WTC11 (cell line): ENCODE data around the gene RIN2. TPM values are rescaled to one million over a fixed set of nuclear protein-coding genes. Genes with fewer than 3 reads are reported as not detected.

Experiments used
- ATAC-seq: fragments of 200-7000 bp; cut with Tn5 transposase; 2 replicates; pipeline ENCODE4 v1.10.0; 2021; ENCODE audit warnings: mild to moderate bottlenecking, moderate library complexity
- CTCF ChIA-PET: fragments of 300-600 bp; sonication (Branson Sonifier 250); formaldehyde crosslinking; loops from one replicate; lab custom pipeline; 2021; ENCODE audit warnings: antibody characterized with exemption; lab: Charles Lee
- POLR2A ChIA-PET: fragments of 350-600 bp; sonication (Branson Sonifier 250); formaldehyde crosslinking; loops from one replicate; lab custom pipeline; 2021; ENCODE audit warnings: antibody characterized with exemption; lab: Charles Lee
- DNase-seq: peaks from one replicate; pipeline ENCODE4 v3.0.0; 2021; ENCODE audit warnings: low spot score
- H3K27ac Mint-ChIP-seq: 2 replicates; pipeline ENCODE4 v1.8.0; 2021; ENCODE audit warnings: mixed read lengths
- H3K27me3 Mint-ChIP-seq: 2 replicates; pipeline ENCODE4 v1.8.0; 2021; ENCODE audit warnings: low read depth, mild to moderate bottlenecking, moderate library complexity, mixed read lengths
- H3K36me3 Mint-ChIP-seq: 2 replicates; pipeline ENCODE4 v1.8.0; 2021; ENCODE audit warnings: mixed read lengths
- H3K4me1 Mint-ChIP-seq: 2 replicates; pipeline ENCODE4 v1.8.0; 2022; ENCODE audit warnings: mixed read lengths
- H3K4me3 Mint-ChIP-seq: 2 replicates; pipeline ENCODE4 v1.8.0; 2021; ENCODE audit warnings: mild to moderate bottlenecking, moderate library complexity, mixed read lengths
- H3K9me3 Mint-ChIP-seq: 2 replicates; pipeline ENCODE4 v1.8.0; 2021; ENCODE audit warnings: mixed read lengths
- ATF1 ChIP-seq: sonication (generic); formaldehyde crosslinking; IDR thresholded peaks from 2 replicates; pipeline ENCODE4 v1.8.1; 2023; ENCODE audit warnings: mild to moderate bottlenecking, moderate library complexity, missing genetic modification reagents
- ATF6 ChIP-seq: sonication (generic); formaldehyde crosslinking; IDR thresholded peaks from 2 replicates; pipeline ENCODE4 v1.8.1; 2023; ENCODE audit warnings: mild to moderate bottlenecking, missing genetic modification reagents
- ETV6 ChIP-seq: sonication (generic); formaldehyde crosslinking; IDR thresholded peaks from 2 replicates; pipeline ENCODE4 v1.8.1; 2022; ENCODE audit warnings: mild to moderate bottlenecking, missing genetic modification reagents
- HMGXB4 ChIP-seq: sonication (generic); formaldehyde crosslinking; IDR thresholded peaks from 2 replicates; pipeline ENCODE4 v1.8.1; 2023; ENCODE audit warnings: mild to moderate bottlenecking, moderate library complexity, missing genetic modification reagents
- IRF2 ChIP-seq: sonication (generic); formaldehyde crosslinking; IDR thresholded peaks from 2 replicates; pipeline ENCODE4 v1.8.0; 2022; ENCODE audit warnings: low read depth, missing genetic modification reagents, borderline replicate concordance
- JUN ChIP-seq: sonication (generic); formaldehyde crosslinking; IDR thresholded peaks from 2 replicates; pipeline ENCODE4 v1.8.0; 2023; ENCODE audit warnings: mild to moderate bottlenecking, missing genetic modification reagents
- KAT7 ChIP-seq: sonication (generic); formaldehyde crosslinking; IDR thresholded peaks from 2 replicates; pipeline ENCODE4 v1.8.1; 2023; ENCODE audit warnings: missing genetic modification reagents, mild to moderate bottlenecking, borderline replicate concordance
- MXD4 ChIP-seq: fragments of 250-450 bp; sonication (Bioruptor Pico); IDR thresholded peaks from 2 replicates; pipeline ENCODE4 v1.8.0; 2021; ENCODE audit warnings: mild to moderate bottlenecking, moderate library complexity, borderline replicate concordance
- MYBL2 ChIP-seq: sonication (generic); formaldehyde crosslinking; IDR thresholded peaks from 2 replicates; pipeline ENCODE4 v1.8.1; 2023; ENCODE audit warnings: mild to moderate bottlenecking, moderate library complexity, missing genetic modification reagents
- NFATC4 ChIP-seq: fragments of 250-450 bp; sonication (Bioruptor Pico); IDR thresholded peaks from 2 replicates; pipeline ENCODE4 v1.9.0; 2021; ENCODE audit warnings: mild to moderate bottlenecking
- NFE2L1 ChIP-seq: sonication (generic); formaldehyde crosslinking; IDR thresholded peaks from 2 replicates; pipeline ENCODE4 v1.8.1; 2023; ENCODE audit warnings: missing genetic modification reagents
- NFYB ChIP-seq: sonication (generic); formaldehyde crosslinking; conservative IDR thresholded peaks from 2 replicates; pipeline ENCODE4 v1.8.0; 2022; ENCODE audit warnings: low read depth, missing genetic modification reagents
- NR1H2 ChIP-seq: sonication (generic); formaldehyde crosslinking; IDR thresholded peaks from 2 replicates; pipeline ENCODE4 v1.9.0; 2021; ENCODE audit warnings: mild to moderate bottlenecking, moderate library complexity, missing genetic modification reagents
- NR3C1 ChIP-seq: sonication (generic); formaldehyde crosslinking; conservative IDR thresholded peaks from 2 replicates; pipeline ENCODE4 v1.8.1; 2023; ENCODE audit warnings: low read depth, mild to moderate bottlenecking, missing genetic modification reagents
- OVOL2 ChIP-seq: fragments of 250-450 bp; sonication (Bioruptor Pico); IDR thresholded peaks from 2 replicates; pipeline ENCODE4 v1.9.0; 2021; ENCODE audit warnings: mild to moderate bottlenecking, borderline replicate concordance
- PRDM15 ChIP-seq: sonication (generic); formaldehyde crosslinking; IDR thresholded peaks from 2 replicates; pipeline ENCODE4 v1.8.0; 2022; ENCODE audit warnings: missing genetic modification reagents
- RELA ChIP-seq: sonication (generic); formaldehyde crosslinking; IDR thresholded peaks from 2 replicates; pipeline ENCODE4 v1.8.1; 2022; ENCODE audit warnings: missing genetic modification reagents, mild to moderate bottlenecking, borderline replicate concordance
- SMAD4 ChIP-seq: sonication (generic); formaldehyde crosslinking; IDR thresholded peaks from 2 replicates; pipeline ENCODE4 v1.8.0; 2022; ENCODE audit warnings: mild to moderate bottlenecking, missing genetic modification reagents
- ZNF263 ChIP-seq: sonication (generic); formaldehyde crosslinking; IDR thresholded peaks from 2 replicates; pipeline ENCODE4 v1.8.1; 2022; ENCODE audit warnings: low read depth, mild to moderate bottlenecking, moderate library complexity, missing genetic modification reagents
- ZNF532 ChIP-seq: fragments of 250-450 bp; sonication (Bioruptor Pico); IDR thresholded peaks from 2 replicates; pipeline ENCODE4 v1.9.0; 2021; ENCODE audit warnings: mild to moderate bottlenecking, borderline replicate concordance
- total RNA-seq: library from RNA; stranded (reverse); gene quantifications from 3 replicates; pipeline ENCODE4 v1.2.3, GENCODE V29; 2021
- TF ChIP-seq, protein P1 (sequence below): sonication (generic); formaldehyde crosslinking; IDR thresholded peaks from 2 replicates; pipeline ENCODE4 v1.8.0; 2022; ENCODE audit warnings: mild to moderate bottlenecking, missing genetic modification reagents
- TF ChIP-seq, protein P2 (sequence below): sonication (generic); formaldehyde crosslinking; IDR thresholded peaks from 2 replicates; pipeline ENCODE4 v1.8.0; 2022; ENCODE audit warnings: mild to moderate bottlenecking, missing genetic modification reagents

Gene RIN2
- total RNA-seq, 1 experiment from 2014 or later = 4.3 TPM

- TF ChIP-seq PRDM15 (CRISPR knock-in tag) (no peak), ZNF263 (CRISPR knock-in tag) (no peak), JUN (no peak), IRF2 (CRISPR knock-in tag) (no peak), MXD4 (no peak), NFE2L1 (CRISPR knock-in tag) (no peak), NFATC4 (CRISPR knock-in tag) (no peak), MYBL2 (CRISPR knock-in tag) (no peak), ATF1 (no peak), SMAD4 (CRISPR knock-in tag) (no peak), NR3C1 (CRISPR knock-in tag) (no peak)
- TF ChIP-seq, all 79 proteins: peak for 0
Observed at GRCh38 chr20:19709635-19710335, 48.3 kb upstream of the RIN2 start (continued).

DNA sequence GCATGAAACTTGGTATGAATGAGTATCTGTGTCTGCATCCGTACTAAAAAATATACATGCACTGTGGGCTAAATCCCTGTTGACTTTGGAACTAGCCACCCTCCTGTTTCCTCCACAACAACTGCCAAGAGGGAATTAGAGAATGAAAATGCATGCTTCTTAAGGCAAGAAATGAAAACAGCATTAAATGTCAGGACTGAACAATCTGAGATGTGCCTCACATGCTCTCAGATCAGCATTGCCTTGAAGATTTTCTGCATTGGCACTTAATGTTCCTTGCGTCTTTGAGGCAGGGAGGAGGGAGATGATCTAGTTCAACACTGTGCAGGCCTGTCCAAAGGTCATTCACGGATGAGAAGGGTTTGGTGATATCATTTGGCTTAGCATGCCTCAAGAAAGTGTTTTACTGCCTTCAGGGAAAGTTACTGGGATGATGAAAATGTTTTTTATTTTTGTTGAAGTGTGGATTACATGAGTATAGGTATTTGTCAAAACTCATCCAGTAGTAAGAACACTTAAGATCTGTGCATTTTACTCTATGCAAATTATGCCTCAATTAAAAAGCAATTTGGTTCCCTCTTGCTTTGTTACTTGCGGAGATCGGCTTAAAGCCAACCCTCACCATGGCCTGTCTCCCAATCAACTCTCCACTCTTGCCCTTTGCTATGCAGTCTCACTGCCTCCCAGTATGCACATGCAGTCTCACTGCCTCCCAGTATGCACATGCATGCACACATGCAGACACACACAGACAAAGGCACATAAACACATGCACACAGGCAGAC lies 47.5 kb upstream of the RIN2 start:
- POLR2A ChIA-PET = no interaction called here
- no peak for DNase-seq
- Mint-ChIP-seq H3K27me3 (peaks cover 2% of the 10 kb centered on the region; the same call in 1 of the 2 replicates), H3K9me3 (peaks cover 13% of the 10 kb centered on the region), H3K27ac (no peak overlapping the region), H3K36me3 (peaks cover 4% of the 10 kb centered on the region), H3K4me3 (no peak overlapping the region), H3K4me1 (no peaks in the 10 kb centered on the region; the same call in 1 of the 2 replicates)
- no peak for ATAC-seq
- CTCF ChIA-PET = no interaction called here
- TF ChIP-seq ZNF532 = no peak
- no peak for TF ChIP-seq NR1H2
- TF ChIP-seq ZNF263 (CRISPR knock-in tag) = no peak
- no peak for TF ChIP-seq KAT7
- no peak for TF ChIP-seq NFE2L1 (CRISPR knock-in tag)
- TF ChIP-seq, protein P1, sequence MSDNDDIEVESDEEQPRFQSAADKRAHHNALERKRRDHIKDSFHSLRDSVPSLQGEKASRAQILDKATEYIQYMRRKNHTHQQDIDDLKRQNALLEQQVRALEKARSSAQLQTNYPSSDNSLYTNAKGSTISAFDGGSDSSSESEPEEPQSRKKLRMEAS (CRISPR knock-in tag) = no peak
- TF ChIP-seq RELA (CRISPR knock-in tag) = no peak
- no peak for TF ChIP-seq HMGXB4 (CRISPR knock-in tag)
- TF ChIP-seq, protein P2, sequence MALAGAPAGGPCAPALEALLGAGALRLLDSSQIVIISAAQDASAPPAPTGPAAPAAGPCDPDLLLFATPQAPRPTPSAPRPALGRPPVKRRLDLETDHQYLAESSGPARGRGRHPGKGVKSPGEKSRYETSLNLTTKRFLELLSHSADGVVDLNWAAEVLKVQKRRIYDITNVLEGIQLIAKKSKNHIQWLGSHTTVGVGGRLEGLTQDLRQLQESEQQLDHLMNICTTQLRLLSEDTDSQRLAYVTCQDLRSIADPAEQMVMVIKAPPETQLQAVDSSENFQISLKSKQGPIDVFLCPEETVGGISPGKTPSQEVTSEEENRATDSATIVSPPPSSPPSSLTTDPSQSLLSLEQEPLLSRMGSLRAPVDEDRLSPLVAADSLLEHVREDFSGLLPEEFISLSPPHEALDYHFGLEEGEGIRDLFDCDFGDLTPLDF (CRISPR knock-in tag) = no peak
- no peak for TF ChIP-seq NFYB
- TF ChIP-seq ATF6 (CRISPR knock-in tag) = no peak
- no peak for TF ChIP-seq IRF2 (CRISPR knock-in tag)
- no peak for TF ChIP-seq ETV6 (CRISPR knock-in tag)
- no peak for TF ChIP-seq OVOL2 (CRISPR knock-in tag)
